HG03354 (cell line): Measurements from ENCODE around the gene LRRC52.
"Not testable (repeated sequence)": the region's sequence is repeated elsewhere in the genome, so short reads cannot be mapped to it uniquely, and the experiment has no call there.

Experiments
- ATAC-seq: cut with Tn5 transposase; IDR thresholded peaks from one replicate; pipeline ENCODE4 v1.9.1; 2021; ENCODE audit warnings: mild to moderate bottlenecking; ENCODE audit not compliant: unreplicated experiment, poor library complexity, severe bottlenecking

LRRC52 gene

DNA sequence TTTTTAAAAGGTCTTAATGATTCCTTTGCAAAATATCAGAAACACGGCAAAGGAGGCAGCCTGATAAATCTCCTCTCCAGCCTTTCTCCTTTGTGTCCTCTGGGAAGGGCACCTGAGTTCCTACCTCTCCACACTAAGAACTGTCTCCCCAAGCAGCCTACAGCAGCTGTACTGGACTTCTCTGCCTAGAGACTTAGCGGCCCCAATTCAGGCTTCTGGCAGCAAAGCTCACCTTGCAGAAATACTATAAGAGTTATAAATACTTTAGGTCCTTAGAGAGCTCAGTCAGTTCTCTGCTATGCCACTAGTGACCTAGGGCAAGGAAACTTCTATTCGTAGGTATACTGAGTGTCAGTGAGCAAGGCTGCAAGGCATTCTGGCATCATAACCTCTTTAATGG, 33.9 kb downstream of the LRRC52 start:
- ATAC-seq = no peak

DNA sequence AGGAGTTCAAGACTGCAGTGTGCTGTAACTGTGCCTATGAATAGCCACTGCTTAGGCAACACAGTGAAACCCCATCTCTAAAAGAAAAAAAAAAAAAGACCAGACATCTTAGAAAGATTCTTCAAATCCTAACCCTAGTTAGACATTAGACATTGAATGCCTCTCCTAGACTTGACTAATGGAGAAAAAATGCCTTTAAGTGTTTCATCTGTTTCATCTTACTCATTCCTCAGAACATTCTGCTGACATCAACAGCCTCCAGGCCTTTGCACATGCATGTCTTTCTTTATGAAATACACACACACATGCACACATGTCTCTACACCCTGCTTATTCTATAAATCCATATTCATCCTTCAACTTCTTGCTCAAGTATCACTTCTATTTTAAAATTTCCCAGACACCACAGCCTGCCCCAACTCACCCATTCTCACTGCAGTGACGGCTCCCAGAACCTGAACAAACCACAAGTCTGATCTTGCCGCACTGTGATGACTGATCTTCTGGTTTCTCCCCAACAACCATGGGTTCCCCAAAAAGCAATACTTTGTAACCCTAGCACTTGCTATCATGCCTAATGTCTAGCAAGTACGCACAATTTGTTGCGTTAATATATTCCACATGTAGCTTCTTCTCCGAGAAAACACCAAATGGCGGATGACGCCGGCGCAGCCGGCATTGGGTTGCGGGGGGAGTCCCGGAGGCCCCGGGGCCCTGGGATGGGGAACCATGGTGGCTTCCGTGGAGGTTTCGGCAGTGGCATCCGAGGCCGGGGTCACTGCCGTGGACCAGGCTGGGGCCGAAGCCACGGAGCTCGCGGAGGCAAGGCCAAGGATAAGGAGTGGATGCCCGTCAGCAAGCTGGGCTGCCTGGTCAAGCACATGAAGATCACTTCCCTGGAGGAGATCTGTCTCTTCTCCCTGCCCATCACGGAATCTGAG, 37.4 kb downstream of the LRRC52 start:
- ATAC-seq = no peak

DNA sequence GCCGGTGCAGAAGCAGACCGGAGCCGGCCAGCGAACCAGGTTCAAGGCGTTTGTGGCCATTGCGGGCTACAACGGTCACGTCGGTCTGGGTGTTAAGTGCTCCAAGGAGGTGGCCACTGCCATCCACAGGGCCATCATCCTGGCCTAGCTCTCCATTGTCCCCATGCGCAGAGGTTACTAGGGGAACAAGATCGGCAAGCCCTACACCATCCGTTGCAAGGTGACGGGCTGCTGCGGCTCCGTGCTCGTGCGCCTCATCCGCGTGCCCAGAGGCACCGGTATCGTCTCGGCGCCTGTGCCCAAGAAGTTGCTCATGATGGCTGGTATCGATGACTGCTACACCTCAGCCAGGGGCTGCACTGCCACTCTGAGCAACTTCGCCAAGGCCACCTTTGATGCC, 38.1 kb downstream of the LRRC52 start:
- no peak for ATAC-seq

DNA sequence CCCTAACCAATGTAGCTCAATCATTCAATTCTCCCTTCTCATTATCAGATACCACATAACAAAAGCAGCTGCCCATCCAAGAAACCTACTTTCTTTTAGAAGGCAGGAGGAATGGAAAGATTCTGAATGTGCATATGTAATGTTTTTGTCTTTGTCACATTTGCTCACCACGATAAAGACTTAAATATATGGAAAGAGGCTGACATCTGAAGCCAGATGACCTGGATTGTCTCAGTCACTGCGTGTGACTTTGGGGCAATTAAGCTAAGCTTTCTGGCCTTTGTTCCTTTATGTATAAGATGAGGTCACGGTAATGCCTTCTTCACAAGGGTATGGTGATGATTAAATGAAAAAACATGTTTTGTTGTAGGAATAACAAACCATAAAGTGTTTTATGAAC, 42.6 kb downstream of the LRRC52 start:
- ATAC-seq = no peak

DNA sequence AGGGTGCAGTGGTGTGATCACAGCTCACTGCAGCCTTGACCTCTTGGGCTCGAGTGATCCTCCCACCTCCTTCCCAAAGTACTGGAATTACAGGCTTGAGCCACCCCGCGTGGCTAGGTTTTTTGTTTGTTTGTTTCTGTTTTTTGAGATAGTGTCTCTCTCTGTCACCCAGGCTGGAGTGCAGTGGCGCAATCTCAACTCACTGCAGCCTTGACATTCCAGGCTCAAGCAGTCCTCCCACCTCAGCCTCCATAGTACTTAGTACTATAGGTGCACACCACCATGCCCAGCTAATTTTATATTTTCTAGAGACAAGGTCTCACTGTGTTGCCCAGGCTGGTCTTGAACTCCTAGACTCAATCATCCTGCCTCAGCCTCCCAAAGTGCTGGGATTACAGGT, 47.6 kb downstream of the LRRC52 start:
- ATAC-seq = not testable (repeated sequence)

DNA sequence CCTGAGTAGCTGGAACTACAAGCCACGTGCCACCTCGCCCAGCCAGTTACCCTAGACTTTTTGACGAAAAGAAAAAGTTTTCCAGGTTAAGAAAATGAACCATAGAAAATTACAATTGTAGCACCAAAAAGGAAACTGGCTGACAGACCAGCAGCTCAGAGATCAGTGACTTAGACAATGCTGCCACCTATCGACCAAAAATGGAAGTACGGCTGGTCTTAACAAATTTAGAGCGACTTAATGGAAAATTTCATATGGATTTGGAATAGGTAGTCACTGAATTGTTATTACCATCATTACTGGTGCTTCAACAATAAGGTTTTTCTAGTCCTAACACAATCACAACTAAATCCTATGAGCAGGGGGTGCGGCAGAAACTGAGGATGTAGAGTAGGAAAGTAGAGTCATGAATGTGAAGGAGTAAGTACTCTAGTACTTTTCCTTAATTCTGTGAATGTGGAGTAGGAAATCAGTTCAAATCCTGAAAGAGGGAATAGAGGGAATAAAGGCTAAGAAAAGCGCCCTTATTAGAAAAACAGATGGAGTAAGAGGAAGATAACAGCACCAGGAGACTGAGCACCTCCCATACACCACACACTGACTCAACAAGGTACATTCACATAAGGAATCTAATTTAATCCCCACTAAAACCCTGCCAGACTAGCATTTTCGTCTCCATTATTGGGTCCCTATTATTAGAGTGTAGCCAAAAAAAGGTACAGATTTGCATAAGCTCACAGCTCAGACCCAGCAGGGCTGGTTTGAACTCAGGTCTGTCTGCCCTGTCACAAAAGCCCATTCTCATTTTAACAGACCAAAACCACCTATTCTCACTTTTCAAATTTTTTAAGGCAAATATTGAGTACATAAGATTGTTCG, 49.4 kb downstream of the LRRC52 start:
- peak; percentile 46 for ATAC-seq

DNA sequence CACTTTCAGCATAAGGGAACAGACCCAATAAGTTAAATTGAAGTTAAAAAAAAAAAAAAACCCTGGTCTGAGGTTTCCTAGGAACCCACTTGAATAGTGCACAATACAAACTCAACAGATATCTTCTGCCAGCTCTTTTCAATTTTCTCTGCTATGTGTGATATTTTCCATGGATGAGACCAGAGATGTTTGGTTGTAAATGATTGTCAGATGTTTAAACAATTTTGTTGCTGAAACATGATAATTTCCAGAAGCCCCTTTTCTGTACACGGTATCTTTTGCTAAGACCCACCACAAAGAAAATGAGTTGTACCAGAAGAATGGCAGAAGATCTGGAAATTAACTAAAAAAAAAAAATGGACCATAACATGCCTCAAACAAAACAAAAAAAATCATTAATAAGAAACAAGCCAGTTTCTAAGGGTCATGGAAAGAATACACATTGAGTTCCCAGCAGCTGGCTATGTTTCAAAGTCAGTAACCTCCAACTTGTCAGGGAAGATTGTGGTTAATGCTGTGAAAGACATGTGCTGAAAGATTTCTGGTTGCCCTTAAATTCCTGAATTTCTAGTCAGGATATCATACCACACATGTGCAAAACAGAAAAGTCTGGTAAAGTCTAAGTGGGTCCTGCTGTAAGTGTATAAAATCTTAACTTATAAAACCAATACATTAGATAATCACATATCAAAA, 51.6 kb downstream of the LRRC52 start:
- no peak for ATAC-seq

DNA sequence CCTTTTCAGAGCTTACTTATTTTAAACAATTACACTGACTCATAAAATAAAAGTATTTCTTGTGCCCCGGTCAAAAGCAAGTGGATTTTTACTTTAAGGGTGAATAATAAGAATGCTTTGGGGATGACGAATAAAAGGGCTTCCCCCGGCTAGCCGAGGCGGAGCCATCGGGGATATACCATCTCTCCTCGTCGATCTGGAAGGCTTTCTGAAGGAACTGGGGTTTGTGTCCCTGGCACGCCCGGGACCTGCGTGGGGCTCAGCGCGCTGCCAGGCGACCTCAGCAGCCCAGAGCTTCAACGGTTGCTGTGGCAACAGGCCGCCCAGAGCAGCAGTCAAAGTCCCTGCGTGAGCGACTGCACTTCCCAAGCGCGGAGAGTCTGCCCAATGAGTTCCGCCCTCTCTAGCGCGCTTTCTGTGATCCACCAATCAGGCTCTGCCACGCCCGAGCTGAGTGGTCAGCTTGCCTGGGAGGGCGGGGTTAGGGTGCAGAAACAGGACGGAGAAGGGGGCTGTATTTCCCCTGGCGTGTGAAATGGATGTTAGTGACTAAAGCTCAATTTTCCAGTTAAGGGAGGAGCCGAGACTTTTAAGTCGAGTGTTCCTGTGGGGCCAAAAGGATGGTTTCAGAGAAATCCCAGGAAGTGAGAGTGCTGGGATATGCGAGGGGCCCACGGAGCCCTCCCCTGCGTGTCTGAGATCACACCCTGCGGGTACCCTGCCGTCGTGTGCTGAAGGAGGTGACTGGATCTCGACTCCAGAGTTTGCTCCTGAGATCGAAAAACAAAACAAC, 54.3 kb downstream of the LRRC52 start:
- peak; percentile 98 for ATAC-seq

DNA sequence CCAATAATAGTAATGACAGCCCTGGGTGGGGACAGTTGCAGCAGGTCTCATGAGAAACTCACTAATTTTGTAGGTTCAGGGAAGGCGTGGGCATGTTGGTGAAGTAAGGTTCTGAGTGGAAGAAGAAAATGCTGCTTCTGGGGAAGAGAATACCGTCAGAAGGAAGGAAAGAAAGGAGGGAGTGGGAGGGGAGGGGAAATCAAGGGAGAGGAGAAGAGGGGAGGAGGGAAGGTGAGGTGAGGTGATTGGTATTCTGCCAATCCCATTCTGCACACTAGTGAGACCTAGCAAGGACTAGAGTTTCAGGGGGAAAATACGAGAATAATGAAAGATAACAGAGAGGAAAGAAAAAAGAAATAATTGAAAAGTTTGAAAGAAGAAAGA, 54.9 kb downstream of the LRRC52 start:
- ATAC-seq = no peak

DNA sequence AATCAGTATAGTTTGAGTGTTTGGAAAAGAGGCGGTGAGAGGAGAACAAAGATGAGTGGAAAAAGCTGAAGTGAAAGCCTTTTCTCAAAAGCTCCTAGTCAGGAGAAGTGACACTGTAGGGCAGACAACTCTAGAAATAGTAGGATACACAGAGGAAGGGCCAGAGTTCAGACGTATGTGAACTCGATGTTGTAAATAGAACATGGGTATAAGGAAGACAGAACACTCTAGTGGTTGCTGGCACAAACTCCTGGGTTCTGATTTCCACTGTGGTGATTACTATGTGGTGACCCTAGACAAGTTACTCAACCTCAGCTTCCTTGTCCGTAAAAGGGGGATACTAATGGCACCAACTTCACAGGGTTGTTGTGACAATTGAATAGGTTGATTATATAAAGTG, 57.0 kb downstream of the LRRC52 start:
- no peak for ATAC-seq

DNA sequence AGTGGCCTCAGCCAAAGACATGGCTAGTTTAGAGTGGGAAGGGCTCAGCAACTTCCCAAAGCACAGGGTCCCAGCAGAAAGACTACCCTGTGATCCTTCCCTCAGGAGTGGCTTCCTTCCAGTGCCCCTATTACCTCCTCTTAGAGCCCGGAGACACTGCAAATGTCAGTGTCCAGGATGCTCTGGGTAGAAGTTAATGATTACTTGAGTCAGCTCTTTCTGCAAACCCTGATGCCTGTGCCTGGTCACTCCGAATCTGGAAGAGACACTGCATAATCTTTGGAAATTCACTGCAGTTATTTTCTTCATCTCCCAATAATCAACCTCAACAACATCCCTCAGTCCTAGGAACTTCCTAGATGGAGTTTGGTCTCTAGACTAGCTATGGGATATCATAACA, 60.0 kb downstream of the LRRC52 start:
- ATAC-seq = no peak

DNA sequence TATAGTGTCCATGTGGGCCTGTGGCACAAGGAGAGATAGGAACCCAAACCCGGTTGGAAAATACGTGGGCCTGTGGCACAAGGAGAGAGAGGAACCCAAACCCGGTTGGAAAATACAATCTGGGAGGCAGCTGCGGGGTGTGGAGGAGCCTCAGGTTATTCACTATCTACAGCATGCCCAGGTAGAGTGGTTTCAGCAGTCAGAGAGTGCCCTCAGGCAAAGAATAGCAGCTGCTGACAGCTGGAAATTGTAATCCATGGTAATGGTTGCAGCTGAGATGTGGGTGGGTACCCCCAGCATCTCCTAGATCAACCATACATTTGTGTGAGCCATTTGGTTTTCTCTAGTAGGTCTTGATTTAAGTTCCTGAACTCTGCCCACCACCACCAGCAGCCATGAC, 61.4 kb downstream of the LRRC52 start:
- ATAC-seq = no peak

DNA sequence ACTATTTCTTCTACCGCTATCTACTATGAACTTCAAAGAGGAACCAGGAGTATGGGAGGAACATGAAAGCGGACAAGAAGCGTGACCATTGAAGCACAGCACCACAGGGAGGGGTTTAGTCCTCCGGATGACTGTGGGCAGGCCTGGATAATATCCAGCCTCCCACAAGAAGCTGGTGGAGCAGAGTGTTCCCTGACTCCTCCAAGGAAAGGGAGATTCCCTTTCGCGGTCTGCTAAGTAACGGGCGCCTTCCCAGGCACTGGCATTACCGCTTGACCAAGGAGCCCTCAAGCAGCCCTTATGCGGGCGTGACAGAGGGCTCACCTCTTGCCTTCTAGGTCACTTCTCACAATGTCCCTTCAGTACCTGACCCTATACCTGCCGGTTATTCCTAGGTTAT, 62.9 kb downstream of the LRRC52 start:
- not testable (repeated sequence) for ATAC-seq

DNA sequence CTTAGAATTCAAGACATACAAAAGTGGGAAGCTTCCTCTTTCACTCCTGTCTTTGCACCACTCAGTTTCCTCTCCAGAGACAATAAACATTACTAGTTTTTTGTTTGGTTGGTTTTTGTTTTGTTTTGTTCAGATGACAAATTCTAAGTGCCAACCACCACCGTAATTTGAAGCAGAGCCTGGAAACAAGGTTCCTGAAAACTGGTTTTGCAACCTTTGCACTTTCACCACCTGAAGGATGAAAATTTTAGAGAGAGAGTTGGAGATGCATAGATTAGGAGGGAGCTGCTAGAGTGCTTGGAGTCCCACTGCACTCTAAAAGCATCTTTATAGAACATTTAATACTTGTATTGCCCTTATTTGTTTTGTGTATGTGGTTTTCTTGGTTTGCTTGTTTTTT, 67.1 kb downstream of the LRRC52 start:
- ATAC-seq = no peak

DNA sequence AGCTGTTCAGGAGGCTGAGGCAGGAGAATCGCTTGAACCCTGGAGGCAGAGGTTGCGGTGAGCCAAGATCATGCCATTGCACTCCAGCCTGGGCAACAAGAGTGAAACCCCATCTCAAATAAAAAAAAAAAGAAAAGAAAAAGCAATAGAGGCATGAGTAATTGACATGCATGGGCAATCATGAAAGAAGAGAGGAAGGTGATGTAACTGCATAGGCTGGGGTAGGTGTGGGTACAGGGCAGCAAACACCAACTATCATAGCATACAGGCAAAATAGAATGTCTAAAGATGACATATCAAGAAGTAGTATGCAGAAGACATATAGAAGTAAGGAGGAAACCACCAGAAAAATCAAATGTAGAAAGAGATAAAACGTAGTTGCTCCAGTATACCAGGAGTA, 68.3 kb downstream of the LRRC52 start:
- ATAC-seq = no peak
